HepG2 (cell line): ENCODE results near the gene SDR39U1. TPM values are rescaled to one million over a fixed set of nuclear protein-coding genes. Genes with fewer than 3 reads are reported as not detected.

Experiments
- ATAC-seq: fragments of 200-7000 bp; cut with Tn5 transposase; 3 replicates; pipeline ENCODE4 v1.9.1; 2020; ENCODE audit warnings: mild to moderate bottlenecking, moderate library complexity
- BruUV-seq: library from RNA; stranded (reverse); fragments of 400-500 nt; replicated peaks from 2 replicates; lab custom pipeline; 2021; lab: Mats Ljungman, UMichigan
- CTCF ChIA-PET: fragments of 300-600 bp; formaldehyde crosslinking; extraction: SDS; loops from one replicate; lab custom pipeline; 2021; ENCODE audit warnings: low total read pairs, inconsistent platforms, low intra/inter-chr PET ratio; lab: Yijun Ruan, JAX
- POLR2A ChIA-PET: fragments of 350-600 bp; sonication (Branson Sonifier 250); formaldehyde crosslinking; loops from one replicate; lab custom pipeline; 2020; ENCODE audit warnings: antibody characterized with exemption, inconsistent platforms; lab: Yijun Ruan, JAX
- DNase-seq: peaks from one replicate; pipeline ENCODE4 v3.0.0-alpha.2; 2015; ENCODE audit warnings: low spot score
- FAIRE-seq: peaks from 3 replicates; lab custom pipeline; 2011; peaks lifted over from hg19 to GRCh38; lab: Jason Lieb, UNC
- H2AFZ ChIP-seq: one replicate; pipeline ENCODE4 v1.6.1; 2011; ENCODE audit warnings: low read length, inconsistent platforms
- H3K27ac ChIP-seq: fragments of 300-600 bp; 3 replicates; pipeline ENCODE4 v1.8.0; 2011; ENCODE audit warnings: mixed run types, mild to moderate bottlenecking, mixed read lengths, low read length, inconsistent platforms; ENCODE audit not compliant: insufficient read depth; ENCODE audit errors: extremely low read length
- H3K27me3 ChIP-seq, 2 experiments: fragments of 200-600 bp in 1 of 2; 2 replicates in 1 of 2; 3 replicates in 1 of 2; pipeline versions ENCODE4 v1.6.0 to v1.8.0; 2011; ENCODE audit warnings: low read length in 2 of 2, mild to moderate bottlenecking in 2 of 2, moderate library complexity in 2 of 2, inconsistent platforms in 1 of 2; ENCODE audit not compliant: insufficient read depth in 2 of 2, control insufficient read depth in 1 of 2
- H3K36me3 ChIP-seq, 2 experiments: fragments of 200-600 bp in 1 of 2; replicated peaks in 1 of 2; 2 replicates in 1 of 2; 3 replicates in 1 of 2; pipeline versions ENCODE4 v1.5.1 to v1.8.0; 2011; ENCODE audit warnings: low read length in 2 of 2, inconsistent platforms in 1 of 2; ENCODE audit not compliant: insufficient read depth in 2 of 2, control insufficient read depth in 1 of 2
- H3K4me1 ChIP-seq: 2 replicates; pipeline ENCODE4 v1.5.1; 2012; ENCODE audit warnings: low read length, inconsistent platforms; ENCODE audit not compliant: insufficient read depth
- H3K4me2 ChIP-seq: 2 replicates; pipeline ENCODE4 v1.6.0; 2011; ENCODE audit warnings: low read depth, low read length, inconsistent platforms
- H3K4me3 ChIP-seq, 3 experiments: fragments of 200-600 bp in 1 of 3; sonication (generic), shearing (Covaris generic) in 1 of 3; replicated peaks in 1 of 3; 2 replicates each; pipeline ENCODE4 v1.5.1; 2011 to 2016; ENCODE audit warnings: low read length in 3 of 3, inconsistent platforms in 2 of 3, low read depth in 2 of 3, mild to moderate bottlenecking in 2 of 3, control low read depth in 1 of 3, mixed read lengths in 1 of 3; ENCODE audit not compliant: insufficient read depth in 1 of 3
- H3K79me2 ChIP-seq: one replicate; pipeline ENCODE4 v1.6.1; 2011; ENCODE audit warnings: low read length, inconsistent platforms; ENCODE audit not compliant: insufficient read depth
- H3K9ac ChIP-seq: 2 replicates; pipeline ENCODE4 v1.6.0; 2011; ENCODE audit warnings: mild to moderate bottlenecking, low read depth, low read length, inconsistent platforms; ENCODE audit not compliant: insufficient read depth
- H3K9me3 ChIP-seq: 2 replicates; pipeline ENCODE4 v1.5.1; 2012; ENCODE audit warnings: mild to moderate bottlenecking, low read length
- H4K20me1 ChIP-seq: 2 replicates; pipeline ENCODE4 v1.6.0; 2011; ENCODE audit warnings: inconsistent platforms, mild to moderate bottlenecking, low read length, moderate library complexity; ENCODE audit not compliant: insufficient read depth
- EED ChIP-seq: sonication (generic); formaldehyde crosslinking; IDR thresholded peaks from 2 replicates; pipeline ENCODE4 v1.5.0; 2020; ENCODE audit warnings: mild to moderate bottlenecking, missing genetic modification reagents
- ELF4 ChIP-seq: sonication (generic); formaldehyde crosslinking; IDR thresholded peaks from 2 replicates; pipeline ENCODE4 v1.5.0; 2020; ENCODE audit warnings: missing genetic modification reagents, mild to moderate bottlenecking, moderate library complexity, borderline replicate concordance
- EP300 ChIP-seq, 3 experiments: sonication (generic) in 1 of 3; formaldehyde crosslinking in 1 of 3; IDR thresholded peaks; 2 replicates each; pipeline versions ENCODE4 v1.5.1 to v1.6.1; 2011 to 2020; ENCODE audit warnings: low read depth in 2 of 3, low read length in 2 of 3, borderline replicate concordance in 1 of 3, improper control_type of control experiment in 1 of 3, mild to moderate bottlenecking in 1 of 3, missing genetic modification reagents in 1 of 3, moderate library complexity in 1 of 3
- MYC ChIP-seq: sonication (generic); formaldehyde crosslinking; IDR thresholded peaks from 2 replicates; pipeline ENCODE4 v1.9.0; 2021; ENCODE audit warnings: missing genetic modification reagents, borderline replicate concordance
- NRL ChIP-seq: sonication (generic); formaldehyde crosslinking; IDR thresholded peaks from 2 replicates; pipeline ENCODE4 v1.5.0; 2020; ENCODE audit warnings: missing genetic modification reagents, mild to moderate bottlenecking, moderate library complexity, borderline replicate concordance
- XBP1 ChIP-seq: sonication (generic); formaldehyde crosslinking; IDR thresholded peaks from 2 replicates; pipeline ENCODE4 v1.5.0; 2020; ENCODE audit warnings: missing genetic modification reagents
- ZBTB7A ChIP-seq: sonication (generic); formaldehyde crosslinking; IDR thresholded peaks from 2 replicates; pipeline ENCODE4 v1.8.0; 2022; ENCODE audit warnings: mild to moderate bottlenecking, missing genetic modification reagents
- ZEB1 ChIP-seq: IDR thresholded peaks from 2 replicates; pipeline ENCODE4 v1.6.1; 2012; ENCODE audit warnings: mild to moderate bottlenecking, low read depth, inconsistent platforms; ENCODE audit not compliant: insufficient replicate concordance
- ZFP36 ChIP-seq: fragments of 150-350 bp; IDR thresholded peaks from 2 replicates; pipeline ENCODE4 v1.6.1; 2018; ENCODE audit warnings: borderline replicate concordance, low read length, low read depth; ENCODE audit not compliant: partially characterized antibody
- ZFP90 ChIP-seq: sonication (generic); formaldehyde crosslinking; IDR thresholded peaks from 2 replicates; pipeline ENCODE4 v1.8.0; 2022; ENCODE audit warnings: missing genetic modification reagents, mild to moderate bottlenecking, inconsistent platforms, borderline replicate concordance
- ZNF253 ChIP-seq: sonication (generic); formaldehyde crosslinking; IDR thresholded peaks from 2 replicates; pipeline ENCODE4 v1.8.0; 2022; ENCODE audit warnings: mild to moderate bottlenecking, missing genetic modification reagents, borderline replicate concordance
- ZNF605 ChIP-seq: sonication (generic); formaldehyde crosslinking; IDR thresholded peaks from 2 replicates; pipeline ENCODE4 v1.8.0; 2022; ENCODE audit warnings: mild to moderate bottlenecking, missing genetic modification reagents
- ZNF777 ChIP-seq: sonication (generic); formaldehyde crosslinking; IDR thresholded peaks from 2 replicates; pipeline ENCODE4 v1.4.0; 2020; ENCODE audit warnings: missing genetic modification reagents
- WGBS: methylation state at CpG from one replicate; pipeline ENCODE4 v1.1.6; 2017; ENCODE audit warnings: low lambda C conversion rate; 5-methylcytosine and 5-hydroxymethylcytosine counted together
- in situ Hi-C: cut with HindIII; loops from 2 replicates; pipeline ENCODE4 v1.10.0; 2017; ENCODE audit warnings: low pct_unique_long_range_greater_than_20kb; ENCODE audit not compliant: extremely low pct_ligation_motif_present
- intact Hi-C: fragments of 100-400 bp; cut with micrococcal nuclease; formaldehyde crosslinking; loops from one replicate; pipeline ENCODE4 v1.10.0; 2022; ENCODE audit not compliant: unreplicated experiment
- polyA plus RNA-seq, 8 experiments: library from polyadenylated mRNA; depleted of rRNA in 3 of 8; stranded (reverse) in 7 of 8; unstranded in 1 of 8; fragments of >200 nt; fragmentation: Illumina TruSeq in 4 of 8; extraction: Trizol in 4 of 8; gene quantifications; 2 replicates each; pipeline versions ENCODE4 v1.2.1 to v1.2.3, GENCODE V29; 2011 to 2016; ENCODE audit warnings: low read depth in 4 of 8, missing spikeins in 1 of 8, mixed read lengths in 1 of 8; ENCODE audit not compliant: insufficient read depth in 1 of 8
- total RNA-seq, 5 experiments: library from RNA; depleted of rRNA; stranded (reverse); fragments of >200 nt; fragmentation: Illumina TruSeq; extraction: Trizol; gene quantifications; 2 replicates each; pipeline ENCODE4 v1.2.3, GENCODE V29; 2016; ENCODE audit warnings: low read depth in 1 of 5
- TF ChIP-seq, protein P1 (sequence below): sonication (generic); formaldehyde crosslinking; IDR thresholded peaks from 2 replicates; pipeline ENCODE4 v1.5.0; 2020; ENCODE audit warnings: missing genetic modification reagents, mild to moderate bottlenecking, borderline replicate concordance
- TF ChIP-seq, protein P2 (sequence below): IDR thresholded peaks from 2 replicates; pipeline ENCODE4 v1.6.1; 2016; ENCODE audit warnings: mild to moderate bottlenecking, missing biosample characterization, missing genetic modification reagents
- TF ChIP-seq, protein P3 (sequence below): sonication (generic); formaldehyde crosslinking; IDR thresholded peaks from 2 replicates; pipeline ENCODE4 v1.5.0; 2020; ENCODE audit warnings: missing genetic modification reagents

SDR39U1 gene
- total and polyA plus RNA-seq, 2 of the 13 experiments (the other 11 are each of a cell fraction or from before 2014, with no cell fraction given): 34.4 to 129 TPM

DNA sequence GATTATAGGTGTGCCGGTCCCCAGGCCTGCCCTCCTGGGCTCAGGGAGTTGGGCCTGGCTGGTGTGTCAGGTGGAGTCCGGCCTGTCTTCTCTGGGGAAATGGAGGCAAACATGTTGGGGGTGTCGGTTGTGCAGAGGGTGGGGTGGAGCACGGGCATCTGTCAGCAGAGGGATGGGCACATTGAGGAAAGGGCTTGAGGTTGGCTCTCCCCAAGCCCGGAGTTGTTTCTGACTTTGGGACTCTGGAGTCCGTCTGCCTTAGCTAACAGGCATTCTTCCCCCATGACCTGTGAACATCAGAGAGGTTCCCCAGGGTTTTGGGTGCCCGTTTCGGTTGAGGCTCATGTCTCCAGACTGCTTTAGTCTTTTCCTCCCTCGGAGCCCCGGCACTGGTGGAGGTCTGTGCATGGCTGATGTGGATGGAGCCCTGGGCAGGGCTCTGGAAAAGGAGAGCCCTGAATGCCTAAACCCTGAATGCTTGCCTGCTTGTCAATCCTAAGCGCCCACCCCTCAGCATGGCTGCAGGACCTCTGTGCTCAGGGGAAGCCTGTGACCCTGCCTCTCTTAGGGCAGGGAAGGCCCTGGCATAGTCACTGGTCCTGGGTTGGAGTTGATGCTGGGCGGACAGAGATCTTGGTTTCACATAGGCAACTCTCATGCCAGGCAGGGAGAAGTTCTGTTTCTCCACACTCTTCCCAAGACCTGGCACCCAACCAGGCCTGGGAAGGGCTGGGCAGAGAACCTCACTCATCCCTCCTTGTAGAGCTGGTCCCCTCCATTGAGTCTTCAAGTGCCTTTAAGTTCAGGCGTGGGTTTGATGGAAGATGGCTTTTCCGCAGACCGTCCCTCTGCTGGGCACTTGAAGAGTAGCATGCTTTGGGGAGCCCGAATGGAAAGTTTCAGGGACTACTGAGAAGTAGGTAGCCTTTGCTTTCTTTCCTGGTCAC, 30.9 kb downstream of the SDR39U1 start (continued):
- TF ChIP-seq ZBTB7A (peak; percentile 68; the same call in 1 of the 2 replicates), MYC (CRISPR knock-in tag) (peak; percentile 35; the same call in 1 of the 2 replicates), EED (peak; percentile 83; the same call in 1 of the 2 replicates), ELF4 (CRISPR knock-in tag) (no peak), ZNF777 (CRISPR knock-in tag) (0 out of 2 replicates have a peak, but pooled peaks have one; percentile 28), ZFP90 (CRISPR knock-in tag) (0 out of 2 replicates have a peak, but pooled peaks have one; percentile 34), NRL (CRISPR knock-in tag) (no peak; the same call in 1 of the 2 replicates)
- TF ChIP-seq, protein P1, sequence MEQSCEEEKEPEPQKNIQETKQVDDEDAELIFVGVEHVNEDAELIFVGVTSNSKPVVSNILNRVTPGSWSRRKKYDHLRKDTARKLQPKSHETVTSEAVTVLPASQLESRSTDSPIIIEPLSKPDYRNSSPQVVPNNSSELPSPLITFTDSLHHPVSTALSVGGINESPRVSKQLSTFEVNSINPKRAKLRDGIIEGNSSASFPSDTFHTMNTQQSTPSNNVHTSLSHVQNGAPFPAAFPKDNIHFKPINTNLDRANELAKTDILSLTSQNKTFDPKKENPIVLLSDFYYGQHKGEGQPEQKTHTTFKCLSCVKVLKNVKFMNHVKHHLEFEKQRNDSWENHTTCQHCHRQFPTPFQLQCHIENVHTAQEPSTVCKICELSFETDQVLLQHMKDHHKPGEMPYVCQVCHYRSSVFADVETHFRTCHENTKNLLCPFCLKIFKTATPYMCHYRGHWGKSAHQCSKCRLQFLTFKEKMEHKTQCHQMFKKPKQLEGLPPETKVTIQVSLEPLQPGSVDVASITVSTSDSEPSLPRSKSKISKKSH: 0 out of 2 replicates have a peak, but pooled peaks have one; percentile 60

DNA sequence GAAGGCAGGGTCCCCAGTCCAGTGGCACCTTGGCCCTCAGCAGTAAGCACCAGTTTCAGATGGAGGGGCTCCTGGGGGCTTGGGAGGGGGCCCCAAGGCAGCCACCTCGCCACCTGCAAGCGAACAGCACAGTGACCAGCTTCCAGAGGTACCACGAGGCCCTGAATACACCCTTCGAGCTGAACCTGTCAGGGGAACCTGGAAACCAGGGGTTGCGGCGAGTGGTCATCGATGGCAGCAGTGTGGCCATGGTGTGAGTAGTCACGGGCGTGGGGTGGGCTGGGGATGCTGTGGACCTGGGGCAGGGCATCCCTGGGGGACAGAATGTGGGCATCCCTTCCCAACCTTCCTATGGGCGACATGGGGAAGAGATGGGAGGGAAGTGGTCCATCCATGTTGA, 32.6 kb downstream of the SDR39U1 start:
- no peaks in the 10 kb centered on the region for H3K4me1 ChIP-seq
- H3K9me3 ChIP-seq: no peaks in the 10 kb centered on the region
- ChIA-PET CTCF (no interaction called here), POLR2A (interaction anchor here (0.8 to 2.0 kb wide), 5 partner anchors 8 to 102 kb away, joined by 3 to 8 read pairs (median 4); partner anchors contain the start of gene CIDEB)
- BruUV-seq: no TSS peak
- 48% methylated on average over 10 of the region's 10 CpGs for WGBS
- no peak for DNase-seq
- no peak overlapping the region for H3K9ac ChIP-seq
- intact Hi-C loops (no loop called here), in situ Hi-C loops (no loop called here)
- ATAC-seq: no peak
- no peak overlapping the region for H3K27ac ChIP-seq
- no peaks in the 10 kb centered on the region for H4K20me1 ChIP-seq
- H3K79me2 ChIP-seq: no peaks in the 10 kb centered on the region
- no peaks in the 10 kb centered on the region for H3K36me3 ChIP-seq
- no peak overlapping the region for H3K4me3 ChIP-seq
- TF ChIP-seq ZNF253 (CRISPR knock-in tag) (no peak), ZEB1 (no peak), EP300 (IDR thresholded peaks at IDR 0.05; ENCODE audit: low read depth in 2 of 2, low read length in 2 of 2) (no peak), EP300 (CRISPR knock-in tag; IDR thresholded peaks at IDR 0.05; ENCODE audit: borderline replicate concordance) (no peak), XBP1 (CRISPR knock-in tag) (no peak), ZNF605 (CRISPR knock-in tag) (no peak), ZFP36 (no peak)
- TF ChIP-seq, protein P2, sequence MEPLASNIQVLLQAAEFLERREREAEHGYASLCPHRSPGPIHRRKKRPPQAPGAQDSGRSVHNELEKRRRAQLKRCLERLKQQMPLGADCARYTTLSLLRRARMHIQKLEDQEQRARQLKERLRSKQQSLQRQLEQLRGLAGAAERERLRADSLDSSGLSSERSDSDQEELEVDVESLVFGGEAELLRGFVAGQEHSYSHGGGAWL (CRISPR knock-in tag): no peak
- TF ChIP-seq, protein P3, sequence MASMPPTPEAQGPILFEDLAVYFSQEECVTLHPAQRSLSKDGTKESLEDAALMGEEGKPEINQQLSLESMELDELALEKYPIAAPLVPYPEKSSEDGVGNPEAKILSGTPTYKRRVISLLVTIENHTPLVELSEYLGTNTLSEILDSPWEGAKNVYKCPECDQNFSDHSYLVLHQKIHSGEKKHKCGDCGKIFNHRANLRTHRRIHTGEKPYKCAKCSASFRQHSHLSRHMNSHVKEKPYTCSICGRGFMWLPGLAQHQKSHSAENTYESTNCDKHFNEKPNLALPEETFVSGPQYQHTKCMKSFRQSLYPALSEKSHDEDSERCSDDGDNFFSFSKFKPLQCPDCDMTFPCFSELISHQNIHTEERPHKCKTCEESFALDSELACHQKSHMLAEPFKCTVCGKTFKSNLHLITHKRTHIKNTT (CRISPR knock-in tag): no peak
- no peak overlapping the region for H3K4me2 ChIP-seq
- H2AFZ ChIP-seq: no peak overlapping the region
- no peak for FAIRE-seq
- H3K27me3 ChIP-seq: peaks cover 0 to 2% of the 10 kb centered on the region in 2 experiments; a peak in 1 of 5 replicates
